B cell (primary cell): ENCODE results near the gene PITX3. TPM values are rescaled to one million over a fixed set of nuclear protein-coding genes. Genes with fewer than 3 reads are reported as not detected.

Experiments used
- ATAC-seq: fragments of 200-7000 bp; cut with Tn5 transposase; one replicate; pipeline ENCODE4 v1.10.0; 2021; ENCODE audit warnings: low read depth, mild to moderate bottlenecking, moderate number of reproducible peaks, moderate library complexity
- CTCF ChIA-PET: fragments of 350-600 bp; sonication (Branson Sonifier 250); formaldehyde crosslinking; loops from one replicate; lab custom pipeline; 2021; ENCODE audit warnings: antibody characterized with exemption, inconsistent platforms; lab: Charles Lee
- POLR2A ChIA-PET: fragments of 350-600 bp; sonication (Branson Sonifier 250); formaldehyde crosslinking; loops from one replicate; lab custom pipeline; 2021; ENCODE audit warnings: antibody characterized with exemption; lab: Charles Lee
- DNase-seq: peaks from one replicate; pipeline ENCODE4 v3.0.0; 2013
- H2AFZ ChIP-seq: 2 replicates; pipeline ENCODE4 v1.6.1; 2012; ENCODE audit warnings: mild to moderate bottlenecking, low read depth, low read length; ENCODE audit not compliant: insufficient read depth, poor library complexity, severe bottlenecking
- H3K27ac ChIP-seq, 2 donors: 1 replicate in 1 of 2; 2 replicates in 1 of 2; pipeline ENCODE4 v1.5.1; 2012 to 2013; ENCODE audit warnings: low read length in 2 of 2, mild to moderate bottlenecking in 2 of 2, moderate library complexity in 1 of 2
- H3K27me3 ChIP-seq, 4 experiments: fragments of 200-600 bp in 1 of 4; sonication (generic) in 1 of 4; replicated peaks in 1 of 4; 1 replicate in 2 of 4; 2 replicates in 2 of 4; pipeline versions ENCODE4 v1.6.1 to v1.7.0; 2013 to 2016; ENCODE audit warnings: low read length in 3 of 4, mild to moderate bottlenecking in 2 of 4, mixed read lengths in 1 of 4, moderate library complexity in 1 of 4; ENCODE audit not compliant: insufficient read depth in 4 of 4, control insufficient read depth in 3 of 4; ENCODE audit errors: control extremely low read depth in 1 of 4
- H3K36me3 ChIP-seq, 2 experiments: replicated peaks in 1 of 2; 1 replicate in 1 of 2; 2 replicates in 1 of 2; pipeline versions ENCODE4 v1.6.1 to v1.7.1; 2013; ENCODE audit warnings: low read length in 1 of 2; ENCODE audit not compliant: insufficient read depth in 2 of 2, control insufficient read depth in 1 of 2; ENCODE audit errors: control extremely low read depth in 1 of 2, extremely low read depth in 1 of 2
- H3K4me1 ChIP-seq, 2 donors: fragments of 200-600 bp in 1 of 2; sonication (generic) in 1 of 2; 1 replicate in 1 of 2; 2 replicates in 1 of 2; pipeline versions ENCODE4 v1.5.1 to v1.6.1; 2013 to 2017; ENCODE audit warnings: low read length in 2 of 2; ENCODE audit not compliant: control insufficient read depth in 2 of 2, insufficient read depth in 2 of 2
- H3K4me2 ChIP-seq: replicated peaks from 2 replicates; pipeline ENCODE3; 2012; ENCODE audit warnings: mild to moderate bottlenecking, low read depth, low read length; ENCODE audit not compliant: poor library complexity, severe bottlenecking
- H3K4me3 ChIP-seq, 5 experiments: fragments of 200-600 bp in 1 of 5; sonication (generic) in 1 of 5; 1 replicate in 3 of 5; 2 replicates in 2 of 5; pipeline versions ENCODE4 v1.5.1 to v1.7.0; 2011 to 2016; ENCODE audit warnings: low read length in 4 of 5, mild to moderate bottlenecking in 4 of 5, low read depth in 2 of 5, control low read depth in 1 of 5, moderate library complexity in 1 of 5; ENCODE audit not compliant: insufficient read depth in 1 of 5; ENCODE audit errors: control extremely low read depth in 1 of 5, extremely low read depth in 1 of 5
- H3K79me2 ChIP-seq: fragments of 200-600 bp; sonication (generic); one replicate; pipeline ENCODE4 v1.6.0; 2016; ENCODE audit warnings: low read length; ENCODE audit not compliant: control insufficient read depth, insufficient read depth
- H3K9ac ChIP-seq: fragments of 200-600 bp; sonication (generic); 2 replicates; pipeline ENCODE4 v1.6.1; 2017; ENCODE audit warnings: mild to moderate bottlenecking, low read length, moderate library complexity
- H3K9me3 ChIP-seq, 3 donors: one replicate each; pipeline versions ENCODE4 v1.6.1 to v1.7.1; 2013; ENCODE audit warnings: low read length in 2 of 3; ENCODE audit not compliant: control insufficient read depth in 2 of 3, insufficient read depth in 1 of 3; ENCODE audit errors: control extremely low read depth in 1 of 3
- H4K20me1 ChIP-seq: 2 replicates; pipeline ENCODE4 v1.6.0; 2012; ENCODE audit warnings: mild to moderate bottlenecking, low read length; ENCODE audit not compliant: insufficient read depth, control insufficient read depth, poor library complexity, severe bottlenecking
- H3K27ac Mint-ChIP-seq: one replicate; pipeline ENCODE4 v1.8.0; 2021; ENCODE audit warnings: mixed read lengths
- H3K27me3 Mint-ChIP-seq: one replicate; pipeline ENCODE4 v1.8.0; 2021; ENCODE audit warnings: mixed read lengths
- H3K4me1 Mint-ChIP-seq: one replicate; pipeline ENCODE4 v1.8.0; 2021; ENCODE audit warnings: mixed read lengths
- H3K4me3 Mint-ChIP-seq: one replicate; pipeline ENCODE4 v1.8.0; 2021; ENCODE audit warnings: mixed read lengths
- H3K9me3 Mint-ChIP-seq: one replicate; pipeline ENCODE4 v1.8.0; 2022; ENCODE audit warnings: mixed read lengths; ENCODE audit not compliant: insufficient read depth
- CTCF ChIP-seq: fragments of 200-600 bp; IDR thresholded peaks from one replicate; pipeline ENCODE4 v1.8.0; 2022; ENCODE audit warnings: antibody characterized with exemption, mild to moderate bottlenecking
- EZH2 ChIP-seq: IDR thresholded peaks from 2 replicates; pipeline ENCODE4 v1.6.1; 2012; ENCODE audit warnings: borderline replicate concordance, low read depth, mild to moderate bottlenecking, moderate library complexity, low read length; ENCODE audit not compliant: insufficient read depth, poor library complexity, severe bottlenecking
- WGBS: methylation state at CpG from one replicate; pipeline ENCODE4 v1.1.5; 2013; ENCODE audit warnings: missing lambda C conversion rate; ENCODE audit not compliant: insufficient coverage; 5-methylcytosine and 5-hydroxymethylcytosine counted together
- intact Hi-C: fragments of 100-400 bp; cut with micrococcal nuclease; formaldehyde crosslinking; loops from one replicate; pipeline ENCODE4 v1.10.0; 2022
- polyA plus RNA-seq: library from polyadenylated mRNA; depleted of rRNA; stranded (reverse); fragments of >200 nt; gene quantifications from 2 replicates; pipeline ENCODE4 v1.2.3, GENCODE V29; 2012
- total RNA-seq, 2 donors: library from RNA; stranded (reverse); fragments of 120-200 nt in 1 of 2; gene quantifications; 1 replicate in 1 of 2; 2 replicates in 1 of 2; pipeline versions ENCODE4 v1.2.3 to v1.2.4, GENCODE V29; 2013 to 2022

PITX3 gene
- total and polyA plus RNA-seq, 2 donors (not counting 1 experiment from before 2014, with no cell fraction given): not detected

GRCh38 chr10:102229810-102230263, 11.5 kb downstream of the PITX3 start:
- peaks cover 32 to 38% of the 10 kb centered on the region in 2 donors for H3K4me1 ChIP-seq

More at GRCh38 chr10:102229810-102230263, 11.5 kb downstream of the PITX3 start:
- ChIA-PET POLR2A (interaction anchor here (0.9 to 2.0 kb wide), 4 partner anchors 15 to 354 kb away, joined by 3 to 8 read pairs (median 3); partner anchors contain the start of gene GBF1), CTCF (interaction anchor here (0.5 to 11.2 kb wide), 53 partner anchors 8 to 486 kb away, joined by 3 to 391 read pairs (median 4); partner anchors contain the start of genes FBXL15, GBF1, NFKB2 and NOLC1)
- Histone ChIP-seq H3K9me3 (peaks cover 0 to 23% (median 0%) of the 10 kb centered on the region in 3 donors), H4K20me1 (no peaks in the 10 kb centered on the region), H3K9ac (peak overlapping the region; percentile 69), H3K4me3 (peak overlapping the region in 4 of 5 experiments; percentile 31 to 69 (median 54)), H2AFZ (peak overlapping the region; percentile 91), H3K36me3 (no peaks in the 10 kb centered on the region), H3K27me3 (peaks cover 0 to 73% (median 45%) of the 10 kb centered on the region in 4 experiments), H3K4me2 (peak overlapping the region; percentile 100), H3K27ac (no peak overlapping the region), H3K79me2 (no peaks in the 10 kb centered on the region)
- ATAC-seq (peak; percentile 64), DNase-seq (peak; percentile 90)
- Mint-ChIP-seq H3K4me3 (peak overlapping the region; percentile 90), H3K9me3 (no peaks in the 10 kb centered on the region), H3K4me1 (peaks cover 34% of the 10 kb centered on the region), H3K27ac (peak overlapping the region; percentile 10), H3K27me3 (peaks cover 64% of the 10 kb centered on the region)
- no peak for TF ChIP-seq EZH2
- TF ChIP-seq CTCF: peak; percentile 92
- WGBS: under 1% methylated on average over 21 of the region's 24 CpGs
- intact Hi-C loops: loop anchor here (1.0 to 5.0 kb wide), 9 partner anchors 15 to 353 kb away; partner anchors contain the start of genes ACTR1A, GBF1, NFKB2 and SUFU
